ENCODE results near the gene STOM. TPM values are rescaled to one million over a fixed set of nuclear protein-coding genes. Genes with fewer than 3 reads are reported as not detected.

Gene STOM
- total RNA-seq, 1 experiment from 2014 or later: 45.1 TPM

DNA sequence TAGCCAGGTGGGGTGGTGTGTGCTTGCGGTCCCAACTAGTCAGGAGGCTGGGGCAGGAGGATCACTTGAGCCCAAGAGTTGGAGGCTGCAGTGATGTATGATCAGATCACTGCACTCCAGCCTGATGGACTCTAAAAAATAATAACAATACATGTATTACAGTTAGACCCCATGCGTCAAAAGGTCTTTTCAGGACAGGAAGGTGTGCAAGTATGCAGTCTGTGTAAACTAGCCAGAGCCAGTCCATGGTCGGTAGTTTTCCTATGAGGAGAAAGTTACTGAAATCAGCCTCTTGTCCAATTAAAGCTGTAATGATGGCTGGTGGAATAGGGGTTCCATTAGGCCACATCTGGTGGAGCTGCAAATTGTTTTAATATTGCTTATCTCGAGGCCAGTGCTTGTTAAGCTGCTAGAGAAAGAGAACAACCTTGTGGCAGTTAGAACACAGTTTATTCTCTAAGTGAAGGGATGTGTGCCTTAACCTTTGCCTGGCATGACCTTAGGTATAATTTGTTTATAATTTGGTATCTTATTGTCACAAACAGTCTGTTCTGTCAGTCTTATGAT, 1.5 kb upstream of the STOM start:
- no peak for DNase-seq (ENCODE audit: low read depth)

GRCh38 chr9:121368745-121369144, 1.3 kb downstream of the STOM start:
- no peak for DNase-seq (ENCODE audit: low read depth)

- DNase-seq (ENCODE audit: low read depth): no peak
These were observed 1.9 kb downstream of the STOM start for GRCh38 chr9:121368138-121368522.

- no peak for DNase-seq (ENCODE audit: low read depth)
These were observed 2.5 kb downstream of the STOM start for GRCh38 chr9:121367306-121368137.

DNA sequence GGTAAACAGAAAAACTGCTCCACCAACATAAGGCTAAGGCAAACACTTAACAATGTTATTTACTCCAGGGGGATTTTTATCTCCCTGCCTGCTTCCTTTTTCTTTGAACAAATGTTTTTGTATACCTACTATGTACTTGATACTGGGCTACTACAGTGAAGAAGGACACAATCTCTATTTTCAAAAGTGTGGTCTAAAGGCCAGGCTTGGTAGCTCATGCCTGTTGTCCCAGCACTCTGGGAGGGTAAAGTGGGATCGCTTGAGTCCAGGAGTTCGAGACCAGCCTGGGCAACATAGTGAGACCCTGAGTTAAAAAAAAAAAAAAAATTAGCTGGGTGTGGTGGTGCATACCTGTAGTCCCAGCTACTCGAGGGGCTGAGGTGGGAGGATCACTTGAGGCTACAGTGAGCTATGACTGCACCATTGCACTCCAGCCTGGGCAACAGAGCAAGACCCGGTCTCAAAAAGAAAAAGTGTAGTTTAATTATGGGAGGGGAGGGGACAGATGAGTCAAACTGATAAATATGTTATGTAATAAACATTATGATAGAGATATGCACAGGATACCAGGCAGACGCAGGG, 3.3 kb downstream of the STOM start:
- DNase-seq (ENCODE audit: low read depth): no peak

GRCh38 chr9:121365564-121365963, 4.5 kb downstream of the STOM start:
- no peak for DNase-seq (ENCODE audit: low read depth)

GRCh38 chr9:121364886-121365285, 5.2 kb downstream of the STOM start:
- no peak for DNase-seq (ENCODE audit: low read depth)

GRCh38 chr9:121364077-121364476, 6.0 kb downstream of the STOM start:
- no peak for DNase-seq (ENCODE audit: low read depth)

- no peak for DNase-seq (ENCODE audit: low read depth)
These were observed 6.5 kb downstream of the STOM start for GRCh38 chr9:121363622-121363961.

DNA sequence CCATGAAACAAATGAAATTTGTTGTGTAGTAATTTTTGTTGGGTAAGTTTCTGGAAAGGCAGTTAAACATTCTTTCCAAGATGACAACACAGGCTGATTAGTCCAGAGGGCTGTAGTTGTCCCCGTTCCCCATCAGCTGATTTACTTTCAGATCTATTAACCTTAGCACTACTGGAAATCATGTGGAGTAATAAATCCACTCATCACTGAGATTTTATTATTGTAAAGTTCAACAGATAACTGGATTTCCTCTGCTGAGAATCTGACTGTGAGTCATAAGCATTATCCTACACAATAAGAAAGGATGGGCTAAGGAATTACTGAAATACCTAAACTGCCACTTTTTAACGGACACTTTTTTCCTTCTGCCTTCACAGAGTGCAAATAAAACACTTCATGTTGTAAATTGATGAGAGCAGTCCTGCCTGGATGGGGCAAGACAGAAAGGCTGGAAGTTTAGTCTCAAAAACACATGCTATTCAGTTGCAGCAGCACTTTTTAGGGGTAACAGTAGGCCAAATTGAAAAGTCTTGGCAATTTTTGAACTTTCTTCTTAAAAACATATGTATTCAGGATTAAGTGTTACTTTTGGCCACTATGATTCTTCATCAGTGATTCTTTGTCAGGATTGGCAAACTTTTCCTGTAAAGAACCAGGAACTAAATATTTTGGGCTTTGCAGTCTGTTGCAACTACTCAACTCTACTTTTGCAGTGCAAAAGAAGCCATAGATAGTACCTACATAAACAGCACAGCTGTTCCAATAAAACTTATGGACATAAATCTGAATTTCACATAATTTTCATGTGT, 7.0 kb downstream of the STOM start:
- DNase-seq (ENCODE audit: low read depth): peak; percentile 29

DNA sequence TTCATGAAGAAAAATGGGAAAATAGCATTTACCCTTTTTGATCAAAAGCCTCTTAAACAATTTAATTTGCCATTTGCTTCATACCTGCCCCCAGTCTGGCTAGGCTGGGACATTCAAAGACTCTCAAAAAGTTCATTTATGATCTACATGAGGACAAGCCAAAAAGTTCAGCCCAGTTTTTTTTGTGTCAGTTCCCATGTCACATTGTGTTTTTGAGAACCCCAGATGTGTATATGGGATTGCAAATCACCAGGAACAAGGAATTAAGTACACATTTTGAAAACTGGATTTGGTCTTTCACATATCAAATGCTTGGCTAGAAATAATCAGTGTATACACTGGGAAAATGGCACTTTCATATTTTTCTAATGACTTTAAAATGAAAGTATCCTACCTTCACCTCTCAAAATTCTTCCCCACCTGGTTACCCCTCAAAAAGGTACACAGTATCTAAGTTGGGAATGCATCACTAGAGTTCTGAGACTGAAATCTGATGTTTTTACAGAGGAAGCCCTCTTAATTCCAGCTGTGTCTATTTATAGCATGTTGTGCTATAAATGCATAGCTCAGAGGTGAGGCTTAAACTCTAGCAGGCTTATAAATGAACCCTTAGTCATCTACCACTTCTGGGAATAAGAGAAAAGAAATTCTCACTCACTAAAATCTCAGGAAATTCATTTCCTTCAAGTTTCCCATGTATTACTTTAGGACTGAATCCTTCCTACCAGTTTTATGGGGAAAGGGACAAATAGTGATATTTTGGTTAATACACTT, 9.3 kb downstream of the STOM start:
- DNase-seq (ENCODE audit: low read depth): peak; percentile 70

DNA sequence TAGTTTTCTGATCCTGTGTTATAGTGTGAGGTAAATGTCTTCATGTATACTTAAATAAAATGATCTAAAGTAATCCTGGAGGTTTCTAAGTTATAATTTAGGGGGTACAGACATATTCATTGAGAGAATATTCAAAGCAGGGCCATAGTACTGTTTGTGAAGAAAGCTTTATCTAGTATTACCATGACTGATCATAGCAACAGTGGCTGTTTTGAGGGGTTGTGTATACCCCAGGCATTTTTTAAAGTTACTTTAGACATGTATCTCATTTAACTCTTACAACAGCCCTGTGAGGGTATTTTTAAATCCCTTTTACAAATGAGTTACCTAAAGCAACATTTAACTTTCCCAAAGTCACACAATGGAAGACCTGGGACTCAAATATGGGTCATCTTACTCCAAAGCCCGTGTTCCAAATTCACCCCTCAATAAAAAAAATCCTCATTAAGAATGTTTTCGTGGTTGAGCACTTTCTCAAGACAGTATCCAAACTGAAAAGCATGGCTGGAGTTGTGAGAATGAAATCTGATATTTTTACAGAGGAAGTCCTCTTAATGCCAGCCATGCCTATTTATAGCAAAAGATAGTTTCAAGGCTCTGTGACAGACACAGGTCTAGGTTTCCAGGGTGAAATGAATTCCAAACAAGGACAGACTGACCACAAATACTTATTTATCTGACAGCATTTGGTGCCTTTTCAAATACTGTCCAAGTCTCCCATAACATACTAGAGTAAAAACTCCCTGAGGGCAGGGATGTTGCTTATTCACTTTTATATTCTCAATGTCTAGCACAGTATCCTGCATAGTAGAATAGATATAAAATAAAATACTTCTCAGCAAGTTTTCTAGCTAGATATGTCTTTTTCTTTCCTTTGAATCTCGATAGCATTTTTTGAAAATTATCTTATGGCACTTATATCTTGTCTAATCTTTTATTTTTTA, 10.4 kb downstream of the STOM start:
- DNase-seq (ENCODE audit: low read depth): peak; percentile 84

- DNase-seq (ENCODE audit: low read depth): no peak
These were observed 11.3 kb downstream of the STOM start for GRCh38 chr9:121358751-121359150.

DNA sequence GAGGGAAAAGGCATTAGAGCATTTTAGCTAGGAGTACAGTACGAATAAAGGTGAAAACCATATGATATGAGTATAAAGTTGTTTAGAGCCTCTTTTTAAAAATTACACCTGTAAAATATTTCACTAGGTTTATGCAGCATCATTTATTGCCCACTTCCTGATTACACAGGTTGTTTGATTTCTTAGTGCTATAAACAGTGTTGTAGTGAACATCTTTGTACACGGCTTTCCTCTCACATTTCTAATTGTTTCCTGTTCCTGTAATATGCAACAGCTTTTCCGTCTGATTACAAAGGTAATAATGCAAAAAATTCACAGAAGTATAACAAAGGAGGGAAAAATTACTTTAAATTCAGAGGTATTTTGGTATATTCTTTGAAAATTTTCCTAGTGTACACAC, 13.0 kb downstream of the STOM start:
- no peak for DNase-seq (ENCODE audit: low read depth)

DNA sequence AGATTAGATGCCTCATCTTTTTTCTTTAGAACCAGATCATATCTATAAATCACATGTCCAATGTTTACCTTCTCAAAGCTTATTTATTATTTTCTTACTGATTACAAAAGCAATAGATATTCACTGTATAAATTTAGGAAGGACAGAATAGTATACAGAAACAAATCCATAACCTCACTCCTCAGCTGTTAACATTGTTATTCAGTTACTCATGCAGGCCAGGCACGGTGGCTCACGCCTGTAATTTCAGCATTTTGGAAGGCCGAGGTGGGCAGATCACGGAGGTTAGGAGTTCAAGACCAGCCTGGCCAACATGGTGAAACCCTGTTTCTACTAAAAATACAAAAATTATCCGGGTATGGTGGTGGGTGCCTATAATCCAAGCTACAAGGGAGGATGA, 15.3 kb downstream of the STOM start:
- DNase-seq (ENCODE audit: low read depth): no peak

- no peak for DNase-seq (ENCODE audit: low read depth)
These were observed 15.9 kb downstream of the STOM start for GRCh38 chr9:121354141-121354540.

- no peak for DNase-seq (ENCODE audit: low read depth)
These were observed 16.6 kb downstream of the STOM start for GRCh38 chr9:121353241-121354061.

- DNase-seq (ENCODE audit: low read depth): peak; percentile 88
These were observed 19.0 kb downstream of the STOM start for GRCh38 chr9:121350993-121351561.

DNA sequence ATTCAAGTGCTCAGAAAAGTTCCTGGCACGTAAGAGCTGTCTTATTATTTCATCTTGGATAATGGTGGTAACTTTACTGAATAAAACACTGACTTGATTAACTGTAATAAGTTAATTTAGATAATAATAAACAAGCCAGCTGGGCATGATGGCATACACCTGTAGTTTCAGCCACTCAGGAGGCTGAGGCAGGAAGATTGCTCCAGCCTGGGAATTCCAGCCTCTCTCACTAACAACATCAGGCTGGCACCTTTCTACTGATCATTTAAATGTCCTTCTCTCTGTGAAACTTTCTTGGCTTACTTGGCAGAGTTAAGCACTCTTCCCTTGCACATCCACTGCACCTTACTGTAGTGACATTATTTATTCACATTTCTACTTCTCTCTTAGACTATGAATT, 20.0 kb downstream of the STOM start:
- no peak for DNase-seq (ENCODE audit: low read depth)
